HEK293T (cell line): ENCODE results near the gene NIT2.

ENCODE experiments used
- ARNT ChIP-seq: fragments of 450-650 bp; IDR thresholded peaks from 2 replicates; pipeline ENCODE4 v1.6.1; 2017; ENCODE audit warnings: mild to moderate bottlenecking
- ELF4 ChIP-seq: fragments of 450-650 bp; IDR thresholded peaks from 2 replicates; pipeline ENCODE4 v1.6.1; 2017; ENCODE audit warnings: antibody characterized with exemption
- FOXA1 ChIP-seq: fragments of 450-650 bp; IDR thresholded peaks from 2 replicates; pipeline ENCODE4 v1.6.1; 2016; ENCODE audit warnings: mild to moderate bottlenecking
- FOXM1 ChIP-seq: fragments of 450-650 bp; IDR thresholded peaks from 2 replicates; pipeline ENCODE4 v1.6.1; 2017; ENCODE audit warnings: mild to moderate bottlenecking, borderline replicate concordance
- SP1 ChIP-seq: fragments of 450-650 bp; IDR thresholded peaks from 2 replicates; pipeline ENCODE4 v1.6.1; 2017
- SUZ12 ChIP-seq: fragments of 450-650 bp; IDR thresholded peaks from 2 replicates; pipeline ENCODE4 v1.6.1; 2016; ENCODE audit warnings: mild to moderate bottlenecking
- TARDBP ChIP-seq: fragments of 450-650 bp; IDR thresholded peaks from 2 replicates; pipeline ENCODE4 v1.6.1; 2016
- ZNF384 ChIP-seq: fragments of 450-650 bp; IDR thresholded peaks from 2 replicates; pipeline ENCODE4 v1.6.1; 2016
- TF ChIP-seq, protein P1 (sequence below): fragments of 450-650 bp; IDR thresholded peaks from 2 replicates; pipeline ENCODE4 v1.6.1; 2016

DNA sequence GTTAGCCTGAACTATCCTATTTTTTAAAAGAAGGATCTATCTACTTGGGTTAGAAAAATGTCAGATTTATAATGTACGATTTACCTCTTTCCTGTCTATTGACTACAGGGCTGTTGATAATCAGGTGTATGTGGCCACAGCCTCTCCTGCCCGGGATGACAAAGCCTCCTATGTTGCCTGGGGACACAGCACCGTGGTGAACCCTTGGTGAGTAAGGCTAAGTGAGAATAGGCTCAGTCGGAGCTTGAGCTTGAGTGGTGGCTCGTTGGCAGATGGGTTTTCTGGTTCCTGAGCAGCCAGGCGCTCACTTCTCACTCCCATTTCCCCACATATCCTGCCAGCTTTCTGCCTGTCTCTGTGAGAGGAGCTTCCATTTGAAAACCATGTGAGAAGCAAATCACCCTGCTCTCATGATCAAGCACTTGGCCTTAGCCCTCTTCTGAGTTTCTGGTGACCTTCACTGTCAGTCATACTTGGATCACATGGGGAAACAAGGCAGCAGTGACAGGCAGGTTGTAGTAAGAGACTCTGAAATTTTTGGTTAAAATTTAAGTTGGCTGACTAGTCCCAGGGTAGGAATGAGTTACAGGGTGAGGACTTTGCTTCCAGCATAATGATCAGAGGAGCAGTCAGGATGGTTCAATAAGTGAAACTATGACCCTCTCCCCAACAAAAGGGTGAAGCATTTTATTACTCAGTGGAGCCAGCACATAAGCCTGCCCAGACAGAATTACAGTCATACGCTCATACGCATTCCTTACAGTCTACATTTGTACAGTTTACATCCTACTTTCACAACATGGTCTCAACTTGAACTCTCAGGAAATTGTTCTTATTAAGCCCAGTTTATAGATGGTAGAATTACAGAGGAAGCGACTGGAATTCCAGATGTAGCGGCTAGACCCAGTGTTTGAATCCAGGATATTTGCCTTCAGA, 18.0 kb downstream of the NIT2 start:
- TF ChIP-seq SUZ12 (no peak), FOXA1 (no peak), ARNT (no peak), SP1 (no peak), TARDBP (no peak), ELF4 (no peak), FOXM1 (no peak), ZNF384 (no peak)
- TF ChIP-seq, protein P1, sequence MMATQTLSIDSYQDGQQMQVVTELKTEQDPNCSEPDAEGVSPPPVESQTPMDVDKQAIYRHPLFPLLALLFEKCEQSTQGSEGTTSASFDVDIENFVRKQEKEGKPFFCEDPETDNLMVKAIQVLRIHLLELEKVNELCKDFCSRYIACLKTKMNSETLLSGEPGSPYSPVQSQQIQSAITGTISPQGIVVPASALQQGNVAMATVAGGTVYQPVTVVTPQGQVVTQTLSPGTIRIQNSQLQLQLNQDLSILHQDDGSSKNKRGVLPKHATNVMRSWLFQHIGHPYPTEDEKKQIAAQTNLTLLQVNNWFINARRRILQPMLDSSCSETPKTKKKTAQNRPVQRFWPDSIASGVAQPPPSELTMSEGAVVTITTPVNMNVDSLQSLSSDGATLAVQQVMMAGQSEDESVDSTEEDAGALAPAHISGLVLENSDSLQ: no peak
